ENCODE results near the gene LRRC28.

Gene LRRC28

GRCh38 chr15:99399618-99400017, 148.3 kb downstream of the LRRC28 start:
- TF ChIP-seq GATA2 (IDR thresholded peaks at IDR 0.05; ENCODE audit: low read depth, low read length): no peak
- no peak for TF ChIP-seq GATA3 (IDR thresholded peaks at IDR 0.05; ENCODE audit: low read depth, low read length)

DNA sequence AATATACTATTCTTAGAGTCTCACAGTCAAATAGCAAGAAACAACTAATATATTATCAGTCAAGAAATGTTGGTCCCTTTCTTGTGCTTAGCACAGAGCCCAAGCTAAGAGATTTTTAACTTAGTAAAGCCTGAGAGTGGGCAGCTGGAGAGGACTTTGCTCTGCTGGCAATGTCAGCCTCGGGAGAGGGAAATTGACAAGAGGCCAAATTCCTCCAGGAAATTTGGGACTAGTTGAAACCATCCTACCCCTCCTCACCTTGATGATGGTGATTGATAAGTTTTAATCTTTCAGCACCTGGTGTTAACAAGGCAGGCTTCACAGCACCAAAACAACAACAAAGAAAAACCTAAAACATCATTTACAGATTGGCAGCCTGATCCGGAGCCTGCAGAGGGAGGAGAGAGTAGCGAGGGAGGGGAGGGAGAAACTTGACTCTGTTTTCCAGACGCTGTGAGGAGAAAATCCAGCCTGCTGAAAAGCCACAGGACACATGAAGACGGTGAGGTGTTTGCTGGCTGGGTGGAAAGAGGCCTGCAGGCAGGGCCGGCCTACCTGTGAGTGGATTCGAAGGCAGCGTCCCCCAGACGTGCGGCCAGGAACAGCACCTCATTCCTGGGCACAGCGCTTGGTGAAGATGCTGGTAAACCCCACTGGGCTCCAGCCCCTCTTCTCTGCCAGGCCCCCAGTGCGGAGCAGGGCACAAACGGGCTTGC, 150.9 kb downstream of the LRRC28 start:
- TF ChIP-seq GATA3 (IDR thresholded peaks at IDR 0.05; ENCODE audit: low read depth, low read length) (no peak), GATA2 (IDR thresholded peaks at IDR 0.05; ENCODE audit: low read depth, low read length) (peak; percentile 43)

- TF ChIP-seq GATA3 (IDR thresholded peaks at IDR 0.05; ENCODE audit: low read depth, low read length) (no peak), GATA2 (IDR thresholded peaks at IDR 0.05; ENCODE audit: low read depth, low read length) (no peak)
Observed at GRCh38 chr15:99403597-99403996, 152.3 kb downstream of the LRRC28 start.

- TF ChIP-seq GATA2 (IDR thresholded peaks at IDR 0.05; ENCODE audit: low read depth, low read length) (no peak), GATA3 (IDR thresholded peaks at IDR 0.05; ENCODE audit: low read depth, low read length) (no peak)
Observed at GRCh38 chr15:99404454-99404853, 153.2 kb downstream of the LRRC28 start.

DNA sequence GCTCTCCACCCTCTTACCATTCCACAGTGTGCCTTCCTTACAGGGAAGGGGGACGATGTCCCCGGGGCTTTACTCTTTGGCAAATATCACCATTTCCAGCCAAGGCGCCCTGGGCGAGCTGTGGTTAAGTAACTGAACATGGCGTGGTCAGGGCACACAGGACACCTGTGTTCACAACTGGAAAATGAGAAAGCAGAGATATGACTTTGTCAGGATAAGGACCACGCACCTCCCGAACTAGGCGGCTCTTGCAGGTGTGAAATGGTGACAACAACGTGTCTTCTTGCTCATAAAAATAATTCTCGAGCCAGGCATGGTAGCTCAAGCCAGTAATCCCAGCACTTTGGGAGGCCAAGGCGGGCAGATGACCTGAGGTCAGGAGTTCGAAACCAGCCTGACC, 154.8 kb downstream of the LRRC28 start:
- TF ChIP-seq GATA2 (IDR thresholded peaks at IDR 0.05; ENCODE audit: low read depth, low read length) (no peak), GATA3 (IDR thresholded peaks at IDR 0.05; ENCODE audit: low read depth, low read length) (no peak)

- no peak for TF ChIP-seq GATA3 (IDR thresholded peaks at IDR 0.05; ENCODE audit: low read depth, low read length)
- no peak for TF ChIP-seq GATA2 (IDR thresholded peaks at IDR 0.05; ENCODE audit: low read depth, low read length)
Observed at GRCh38 chr15:99406716-99407487, 155.6 kb downstream of the LRRC28 start.

- TF ChIP-seq GATA3 (IDR thresholded peaks at IDR 0.05; ENCODE audit: low read depth, low read length): no peak
- no peak for TF ChIP-seq GATA2 (IDR thresholded peaks at IDR 0.05; ENCODE audit: low read depth, low read length)
Observed at GRCh38 chr15:99407716-99408115, 156.4 kb downstream of the LRRC28 start.

GRCh38 chr15:99408236-99409096, 157.2 kb downstream of the LRRC28 start:
- TF ChIP-seq GATA3 (IDR thresholded peaks at IDR 0.05; ENCODE audit: low read depth, low read length) (no peak), GATA2 (IDR thresholded peaks at IDR 0.05; ENCODE audit: low read depth, low read length) (no peak)

DNA sequence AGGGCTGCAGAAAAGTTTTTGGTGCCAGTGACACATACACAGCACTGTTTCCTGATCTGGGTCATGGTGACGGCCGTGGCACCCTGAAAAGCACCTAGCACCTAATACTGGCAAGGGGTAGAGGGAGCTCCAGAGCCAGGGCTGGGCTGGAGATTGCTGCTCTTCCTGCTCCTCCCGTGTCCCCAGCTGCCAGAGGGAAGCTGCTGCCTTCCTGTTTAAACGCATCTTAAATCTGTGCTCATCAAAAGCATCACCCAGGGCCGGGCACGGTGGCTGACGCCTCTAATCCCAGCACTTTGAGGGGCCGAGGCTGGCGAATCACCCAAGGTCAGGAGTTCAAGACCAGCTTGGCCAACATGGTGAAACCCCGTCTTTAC, 157.8 kb downstream of the LRRC28 start:
- TF ChIP-seq GATA3 (IDR thresholded peaks at IDR 0.05; ENCODE audit: low read depth, low read length) (no peak), GATA2 (IDR thresholded peaks at IDR 0.05; ENCODE audit: low read depth, low read length) (no peak)

DNA sequence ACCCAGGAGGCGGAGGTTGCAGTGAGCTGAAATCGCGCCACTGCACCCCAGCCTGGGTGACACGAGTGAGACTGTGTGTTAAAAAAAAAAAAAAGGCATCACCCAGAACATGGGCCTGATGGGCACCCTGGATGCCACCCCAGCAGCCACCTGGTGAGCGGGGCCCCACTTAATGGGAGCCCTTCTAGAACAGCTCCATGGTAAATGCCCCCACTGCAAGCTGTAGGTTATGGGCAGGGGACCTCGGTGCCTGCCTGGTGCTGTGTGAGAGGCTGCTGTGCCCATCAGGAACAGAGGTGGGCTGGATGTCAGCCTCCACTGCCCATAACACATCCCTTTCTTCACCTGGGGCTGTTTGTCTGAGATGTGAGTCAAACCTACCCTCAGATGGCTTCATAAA, 158.3 kb downstream of the LRRC28 start:
- no peak for TF ChIP-seq GATA2 (IDR thresholded peaks at IDR 0.05; ENCODE audit: low read depth, low read length)
- no peak for TF ChIP-seq GATA3 (IDR thresholded peaks at IDR 0.05; ENCODE audit: low read depth, low read length)

- TF ChIP-seq GATA3 (IDR thresholded peaks at IDR 0.05; ENCODE audit: low read depth, low read length): no peak
Observed at GRCh38 chr15:99410477-99410876, 159.2 kb downstream of the LRRC28 start.

GRCh38 chr15:99411234-99411633, 160.0 kb downstream of the LRRC28 start:
- no peak for TF ChIP-seq GATA2 (IDR thresholded peaks at IDR 0.05; ENCODE audit: low read depth, low read length)

DNA sequence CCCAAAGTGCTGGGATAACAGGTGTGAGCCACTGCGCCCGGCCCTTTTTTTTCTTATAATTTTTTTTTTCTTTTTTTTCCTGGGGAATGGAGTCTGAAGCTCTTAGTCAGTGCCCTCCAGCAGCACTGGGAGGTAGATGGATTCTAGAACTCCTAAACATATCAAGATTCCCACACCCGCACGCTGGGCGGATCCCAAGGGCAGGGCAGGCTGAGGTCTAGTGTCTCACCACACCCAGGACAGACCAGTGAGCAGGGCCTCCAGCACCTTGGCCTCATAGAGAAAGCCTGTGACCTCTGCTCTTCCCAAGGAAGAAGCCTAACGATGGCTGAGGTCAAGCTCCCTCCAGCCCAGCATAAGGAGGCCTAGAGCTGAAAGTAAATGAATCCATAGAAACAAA, 160.8 kb downstream of the LRRC28 start:
- TF ChIP-seq GATA2 (IDR thresholded peaks at IDR 0.05; ENCODE audit: low read depth, low read length) (no peak), GATA3 (IDR thresholded peaks at IDR 0.05; ENCODE audit: low read depth, low read length) (no peak)

DNA sequence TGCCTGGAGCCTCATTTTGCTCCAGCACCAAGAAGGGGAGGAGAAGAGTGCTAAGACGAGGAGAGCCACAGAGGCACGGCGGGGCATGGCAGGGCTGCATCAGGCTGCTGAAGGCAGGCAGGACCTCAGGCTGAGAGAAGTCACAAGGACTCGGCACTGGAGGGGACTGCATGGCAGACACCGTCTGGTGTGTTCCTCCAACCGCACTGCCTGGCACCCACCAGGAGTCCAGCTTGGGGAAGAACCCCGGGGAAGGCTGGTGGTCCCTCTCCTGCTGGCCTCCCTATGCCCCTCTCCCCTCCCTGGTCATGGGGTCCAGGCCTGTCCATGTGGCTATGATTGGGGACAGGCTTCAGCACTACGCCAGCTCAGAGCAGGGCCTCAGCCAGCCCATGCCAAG, 161.3 kb downstream of the LRRC28 start:
- TF ChIP-seq GATA2 (IDR thresholded peaks at IDR 0.05; ENCODE audit: low read depth, low read length) (no peak), GATA3 (IDR thresholded peaks at IDR 0.05; ENCODE audit: low read depth, low read length) (no peak)

Measured in SH-SY5Y (cell line).